SK-N-SH treated with all-trans-retinoic acid at 6 μM for 48 hours (cell line): Measurements from ENCODE around the gene HDAC8.

Source experiments
- PPARA ChIP-seq: fragments of 250-450 bp; sonication (Bioruptor Pico); IDR thresholded peaks from 2 replicates; pipeline ENCODE4 v1.5.0; 2020; ENCODE audit warnings: mild to moderate bottlenecking, borderline replicate concordance
- RARB ChIP-seq: fragments of 250-450 bp; sonication (Bioruptor Pico); IDR thresholded peaks from 2 replicates; pipeline ENCODE4 v1.8.0; 2021; ENCODE audit warnings: mild to moderate bottlenecking, moderate library complexity
- SNAI2 ChIP-seq: fragments of 250-450 bp; sonication (Bioruptor Pico); IDR thresholded peaks from 2 replicates; pipeline ENCODE4 v1.5.0; 2020; ENCODE audit warnings: mild to moderate bottlenecking, moderate library complexity
- TF ChIP-seq, protein P1 (sequence below): fragments of 250-450 bp; sonication (Bioruptor Pico); IDR thresholded peaks from 2 replicates; pipeline ENCODE4 v1.5.1; 2020; ENCODE audit warnings: low read depth, mild to moderate bottlenecking, moderate library complexity

DNA sequence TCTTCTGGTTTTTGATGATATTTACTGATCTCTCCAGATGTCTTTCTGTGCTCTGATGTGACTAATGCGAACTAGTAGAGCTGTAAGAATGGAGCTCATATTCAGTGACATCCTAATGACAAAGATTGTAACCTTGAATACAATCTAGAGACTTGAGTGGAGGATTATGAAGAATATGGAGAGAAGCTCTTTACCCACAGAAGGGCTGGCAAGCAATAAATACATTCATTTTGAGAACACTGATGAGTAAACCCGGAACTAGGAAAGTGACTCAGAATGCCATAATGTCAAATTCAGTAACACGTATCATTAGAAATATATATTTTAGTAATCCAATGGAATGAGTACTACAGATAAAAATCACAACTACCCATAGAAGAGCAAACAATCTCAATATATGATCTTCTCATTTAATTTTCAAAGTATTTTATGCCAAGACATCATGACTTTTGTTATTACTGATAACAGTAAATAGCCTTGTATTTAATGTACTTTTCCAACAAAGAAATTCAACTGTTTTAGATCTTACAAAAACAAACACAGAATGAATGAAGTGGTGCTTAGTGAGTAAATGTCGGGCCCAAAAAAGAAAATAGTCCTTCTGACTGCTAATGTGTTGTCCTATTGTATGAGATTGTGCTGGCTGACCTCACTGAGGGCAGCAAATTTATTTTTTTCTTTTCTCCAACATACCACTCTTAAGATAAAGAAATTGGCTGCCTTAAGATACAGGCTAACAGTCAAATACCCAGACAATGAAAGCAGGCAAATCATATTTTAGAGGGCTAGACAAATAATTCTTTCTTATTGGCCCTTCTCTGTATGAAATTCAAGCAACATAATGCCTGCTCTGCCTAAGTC lies 49.2 kb upstream of the HDAC8 start:
- no peak for TF ChIP-seq PPARA
- TF ChIP-seq RARB (CRISPR knock-in tag): no peak
- TF ChIP-seq, protein P1, sequence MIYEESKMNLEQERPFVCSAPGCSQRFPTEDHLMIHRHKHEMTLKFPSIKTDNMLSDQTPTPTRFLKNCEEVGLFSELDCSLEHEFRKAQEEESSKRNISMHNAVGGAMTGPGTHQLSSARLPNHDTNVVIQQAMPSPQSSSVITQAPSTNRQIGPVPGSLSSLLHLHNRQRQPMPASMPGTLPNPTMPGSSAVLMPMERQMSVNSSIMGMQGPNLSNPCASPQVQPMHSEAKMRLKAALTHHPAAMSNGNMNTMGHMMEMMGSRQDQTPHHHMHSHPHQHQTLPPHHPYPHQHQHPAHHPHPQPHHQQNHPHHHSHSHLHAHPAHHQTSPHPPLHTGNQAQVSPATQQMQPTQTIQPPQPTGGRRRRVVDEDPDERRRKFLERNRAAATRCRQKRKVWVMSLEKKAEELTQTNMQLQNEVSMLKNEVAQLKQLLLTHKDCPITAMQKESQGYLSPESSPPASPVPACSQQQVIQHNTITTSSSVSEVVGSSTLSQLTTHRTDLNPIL (CRISPR knock-in tag): no peak
- TF ChIP-seq SNAI2 (CRISPR knock-in tag): no peak
